ENCODE data around the gene SNRPD2. TPM values are rescaled to one million over a fixed set of nuclear protein-coding genes. Genes with fewer than 3 reads are reported as not detected.

Gene SNRPD2
- polyA plus RNA-seq, 12 donors: 157 to 300 (median 239) TPM; not detected in 1

Other genes with a start within 250 kb of the SNRPD2 start
- 100 to 1,000 TPM in 4 of 12 donors, 10 to 100 TPM in 8; 21.4 to 403 (median 87.6) TPM for gene FOSB, start 224.0 kb downstream of the SNRPD2 start, polyA plus RNA-seq (ENCODE audit: insufficient read length in 12 of 12)
- 100 to 1,000 TPM in 8 of 12 donors, 10 to 100 TPM in 3, not detected in 1; 96.1 to 172 (median 118) TPM for gene RTN2, start 194.9 kb downstream of the SNRPD2 start, polyA plus RNA-seq (ENCODE audit: insufficient read length in 12 of 12)
- gene PPM1N, start 193.5 kb downstream of the SNRPD2 start, polyA plus RNA-seq (ENCODE audit: insufficient read length in 12 of 12): 1 to 10 TPM in 3 of 12 donors, under 1 TPM in 6, not detected in 3; 0.34 to 1.8 (median 0.82) TPM
- 10 to 100 TPM in 11 of 12 donors, not detected in 1; 42.2 to 71.3 (median 52.1) TPM for gene VASP, start 184.5 kb downstream of the SNRPD2 start, polyA plus RNA-seq (ENCODE audit: insufficient read length in 12 of 12)
- gene OPA3, start 107.2 kb downstream of the SNRPD2 start, polyA plus RNA-seq (ENCODE audit: insufficient read length in 12 of 12): 1 to 10 TPM in 11 of 12 donors, not detected in 1; 6.0 to 9.8 (median 7.1) TPM
- 1 to 10 TPM in 11 of 12 donors, not detected in 1; 2.3 to 8.4 (median 2.8) TPM for gene GPR4, start 89.7 kb downstream of the SNRPD2 start, polyA plus RNA-seq (ENCODE audit: insufficient read length in 12 of 12)
- gene EML2, start 52.6 kb downstream of the SNRPD2 start, polyA plus RNA-seq (ENCODE audit: insufficient read length in 12 of 12): 10 to 100 TPM in 5 of 12 donors, 1 to 10 TPM in 5, not detected in 2; 6.0 to 24.8 (median 9.9) TPM
- gene GIPR, start 23.7 kb downstream of the SNRPD2 start, polyA plus RNA-seq (ENCODE audit: insufficient read length in 12 of 12): 1 to 10 TPM in 2 of 12 donors, under 1 TPM in 6, not detected in 4; 0.17 to 1.4 (median 0.42) TPM
- gene QPCTL, start 713 bp upstream of the SNRPD2 start, polyA plus RNA-seq (ENCODE audit: insufficient read length in 12 of 12): 1 to 10 TPM in 10 of 12 donors, not detected in 2; 2.6 to 5.9 (median 4.0) TPM
- gene FBXO46, start 38.9 kb upstream of the SNRPD2 start, polyA plus RNA-seq (ENCODE audit: insufficient read length in 12 of 12): 10 to 100 TPM in 8 of 12 donors, 1 to 10 TPM in 3, not detected in 1; 8.3 to 31.5 (median 13.2) TPM
- not detected for gene MEIOSIN, start 41.5 kb upstream of the SNRPD2 start, polyA plus RNA-seq (ENCODE audit: insufficient read length in 12 of 12)
- 10 to 100 TPM in 11 of 12 donors, not detected in 1; 10.5 to 46.5 (median 15.5) TPM for gene SIX5, start 77.3 kb upstream of the SNRPD2 start, polyA plus RNA-seq (ENCODE audit: insufficient read length in 12 of 12)
- 100 to 1,000 TPM in 11 of 12 donors, not detected in 1; 161 to 353 (median 263) TPM for gene DMPK, start 90.5 kb upstream of the SNRPD2 start, polyA plus RNA-seq (ENCODE audit: insufficient read length in 12 of 12)
- gene DMWD, start 100.9 kb upstream of the SNRPD2 start, polyA plus RNA-seq (ENCODE audit: insufficient read length in 12 of 12): 100 to 1,000 TPM in 1 of 12 donors, 10 to 100 TPM in 11; 28.6 to 389 (median 43.8) TPM
- gene RSPH6A, start 123.4 kb upstream of the SNRPD2 start, polyA plus RNA-seq (ENCODE audit: insufficient read length in 12 of 12): not detected
- 10 to 100 TPM in 11 of 12 donors, not detected in 1; 28.4 to 63.7 (median 36.7) TPM for gene SYMPK, start 171.2 kb upstream of the SNRPD2 start, polyA plus RNA-seq (ENCODE audit: insufficient read length in 12 of 12)
- not detected for gene FOXA3, start 172.4 kb upstream of the SNRPD2 start, polyA plus RNA-seq (ENCODE audit: insufficient read length in 12 of 12)
- gene IRF2BP1, start 194.2 kb upstream of the SNRPD2 start, polyA plus RNA-seq (ENCODE audit: insufficient read length in 12 of 12): 10 to 100 TPM in 10 of 12 donors, 1 to 10 TPM in 1, not detected in 1; 8.9 to 27.3 (median 12.8) TPM
- gene MYPOP, start 210.7 kb upstream of the SNRPD2 start, polyA plus RNA-seq (ENCODE audit: insufficient read length in 12 of 12): 1 to 10 TPM in 11 of 12 donors, not detected in 1; 2.2 to 7.6 (median 3.7) TPM
- gene NANOS2, start 222.8 kb upstream of the SNRPD2 start, polyA plus RNA-seq (ENCODE audit: insufficient read length in 12 of 12): not detected